Dendritic cell treated with granulocyte-macrophage colony-stimulating factor and Interleukin-4, amounts not matched to agents 40 ng/mL and 50 ng/mL, for 4 days (primary cell): ENCODE data around the gene AP2B1.

ENCODE experiments used
- H3K27ac Mint-ChIP-seq: one replicate; pipeline ENCODE4 v1.8.0; 2022; ENCODE audit warnings: mild to moderate bottlenecking, mixed read lengths
- H3K27me3 Mint-ChIP-seq: one replicate; pipeline ENCODE4 v1.8.0; 2022; ENCODE audit warnings: mild to moderate bottlenecking, mixed read lengths
- H3K36me3 Mint-ChIP-seq: one replicate; pipeline ENCODE4 v1.8.0; 2022; ENCODE audit warnings: low read depth, mixed read lengths
- H3K4me1 Mint-ChIP-seq: one replicate; pipeline ENCODE4 v1.8.0; 2022; ENCODE audit warnings: low read depth, mixed read lengths
- H3K4me3 Mint-ChIP-seq: one replicate; pipeline ENCODE4 v1.8.0; 2022; ENCODE audit warnings: mild to moderate bottlenecking, moderate library complexity, mixed read lengths
- H3K9me3 Mint-ChIP-seq: one replicate; pipeline ENCODE4 v1.8.0; 2022; ENCODE audit warnings: mixed read lengths
- intact Hi-C: fragments of 100-400 bp; cut with micrococcal nuclease; formaldehyde crosslinking; loops from one replicate; pipeline ENCODE4 v1.15.0; 2022

AP2B1 gene

DNA sequence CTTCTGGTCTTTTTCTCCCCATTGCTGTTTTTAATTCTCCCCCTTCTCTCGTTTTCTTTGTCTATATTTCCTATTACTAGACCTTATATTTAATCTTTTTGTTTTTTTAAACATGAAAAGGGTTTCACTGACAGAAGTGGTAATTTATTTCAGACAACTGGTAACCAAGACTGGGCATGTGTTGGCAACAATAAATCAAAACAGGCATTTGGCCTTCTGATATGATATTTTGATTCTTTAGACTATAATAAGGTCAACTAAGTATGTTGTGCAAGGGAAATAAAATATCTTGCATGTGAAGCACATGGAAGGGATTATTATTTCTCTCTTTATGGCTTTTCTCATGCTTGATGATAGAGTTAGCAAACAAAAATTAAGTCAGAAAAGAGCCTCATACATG lies 34.6 kb downstream of the AP2B1 start:
- Mint-ChIP-seq H3K9me3 (no peaks in the 10 kb centered on the region), H3K27ac (no peak overlapping the region), H3K4me1 (peaks cover 7% of the 10 kb centered on the region), H3K27me3 (no peaks in the 10 kb centered on the region), H3K4me3 (no peak overlapping the region), H3K36me3 (peaks cover 47% of the 10 kb centered on the region)
- intact Hi-C loops = no loop called here

DNA sequence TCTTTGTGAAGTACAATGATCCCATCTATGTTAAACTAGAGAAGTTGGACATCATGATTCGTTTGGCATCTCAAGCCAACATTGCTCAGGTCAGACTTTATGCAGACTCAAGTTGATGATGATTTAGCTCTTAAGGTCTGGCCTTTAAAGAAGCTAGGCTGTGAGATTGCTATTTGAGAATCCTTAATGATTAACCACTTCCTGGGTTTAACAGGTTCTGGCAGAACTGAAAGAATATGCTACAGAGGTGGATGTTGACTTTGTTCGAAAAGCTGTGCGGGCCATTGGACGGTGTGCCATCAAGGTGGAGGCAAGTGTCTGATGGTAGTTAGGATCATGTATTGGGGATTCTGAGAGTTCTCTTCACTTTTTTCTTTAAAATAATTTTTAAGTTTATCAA lies 40.3 kb downstream of the AP2B1 start:
- Mint-ChIP-seq H3K4me3 (no peak overlapping the region), H3K9me3 (no peaks in the 10 kb centered on the region), H3K36me3 (peaks cover 80% of the 10 kb centered on the region), H3K27me3 (no peaks in the 10 kb centered on the region), H3K4me1 (no peaks in the 10 kb centered on the region), H3K27ac (no peak overlapping the region)
- intact Hi-C loops = no loop called here

DNA sequence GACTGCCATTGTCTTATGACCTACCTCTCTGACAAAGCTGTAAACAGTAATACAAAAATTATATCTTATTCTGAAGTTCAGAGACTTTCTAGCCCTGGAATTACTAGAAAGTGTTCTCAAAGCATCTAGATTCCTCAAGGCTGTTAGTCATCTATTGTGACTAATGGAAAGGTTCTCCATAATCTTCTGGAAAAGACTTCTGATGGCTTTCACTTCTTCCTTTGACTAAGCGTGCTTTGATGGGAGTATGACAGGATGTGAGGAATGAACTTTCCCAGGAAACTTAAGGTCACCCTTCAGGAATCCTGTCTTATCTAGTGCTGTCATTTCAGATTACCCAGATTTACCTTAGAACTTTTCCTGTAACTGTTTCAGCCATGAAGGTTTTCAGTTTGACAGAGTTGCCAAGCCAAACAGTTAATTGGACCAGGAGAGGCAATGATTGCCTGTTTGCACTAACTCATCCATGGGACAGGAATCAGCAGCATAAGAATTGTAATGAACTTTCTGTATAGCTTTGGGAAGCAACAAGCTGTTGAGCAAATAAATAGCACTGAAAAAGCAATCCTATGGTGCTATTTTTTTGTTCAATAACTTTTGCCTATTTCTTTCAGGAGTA lies 43.5 kb downstream of the AP2B1 start:
- Mint-ChIP-seq H3K36me3 (peaks cover 89% of the 10 kb centered on the region), H3K9me3 (no peaks in the 10 kb centered on the region), H3K4me1 (no peaks in the 10 kb centered on the region), H3K27ac (no peak overlapping the region), H3K27me3 (no peaks in the 10 kb centered on the region), H3K4me3 (no peak overlapping the region)
- intact Hi-C loops = no loop called here

DNA sequence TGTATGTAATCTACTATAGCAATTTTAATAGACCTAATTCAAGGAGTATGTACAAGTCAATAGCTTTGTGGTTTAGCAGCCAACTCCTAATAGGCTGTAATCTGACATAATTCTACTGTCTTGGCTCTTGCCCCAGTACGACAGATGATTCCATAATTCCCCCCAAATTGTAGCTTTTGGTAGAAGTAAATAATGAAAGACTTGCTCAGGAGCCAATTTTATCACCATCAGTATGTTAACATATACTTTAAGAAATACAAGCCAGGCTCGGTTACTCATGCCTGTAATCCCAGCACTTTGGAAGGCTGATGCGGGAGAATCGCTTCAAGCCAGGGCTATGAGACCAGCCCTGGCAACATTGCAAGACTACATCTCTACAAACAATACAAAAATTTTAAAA lies 53.9 kb downstream of the AP2B1 start:
- intact Hi-C loops = no loop called here
- Mint-ChIP-seq H3K9me3 (no peaks in the 10 kb centered on the region), H3K4me3 (no peak overlapping the region), H3K4me1 (no peaks in the 10 kb centered on the region), H3K27me3 (no peaks in the 10 kb centered on the region), H3K27ac (no peak overlapping the region), H3K36me3 (peaks cover 89% of the 10 kb centered on the region)

DNA sequence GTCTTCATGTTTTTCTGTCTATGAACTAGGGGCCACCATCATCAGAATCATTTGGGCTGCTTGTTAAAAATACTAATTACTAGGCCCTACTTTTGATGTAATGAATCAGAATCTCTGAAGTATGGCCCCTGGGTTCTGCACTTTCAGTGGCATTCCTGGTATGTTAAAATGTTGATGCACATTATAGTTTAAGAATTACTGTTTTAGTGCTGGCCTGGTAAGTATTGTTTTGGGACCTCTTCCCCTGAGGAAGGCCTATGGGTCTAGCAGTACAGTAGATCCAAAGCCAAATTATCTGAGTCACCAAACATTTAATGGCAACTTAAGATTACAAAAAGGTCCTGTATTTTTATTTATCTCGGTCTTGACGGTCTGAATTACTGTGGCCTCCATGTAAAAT lies 58.8 kb downstream of the AP2B1 start:
- Mint-ChIP-seq H3K4me3 (no peak overlapping the region), H3K9me3 (no peaks in the 10 kb centered on the region), H3K27ac (no peak overlapping the region), H3K36me3 (peaks cover 72% of the 10 kb centered on the region), H3K4me1 (no peaks in the 10 kb centered on the region), H3K27me3 (no peaks in the 10 kb centered on the region)
- intact Hi-C loops = no loop called here

DNA sequence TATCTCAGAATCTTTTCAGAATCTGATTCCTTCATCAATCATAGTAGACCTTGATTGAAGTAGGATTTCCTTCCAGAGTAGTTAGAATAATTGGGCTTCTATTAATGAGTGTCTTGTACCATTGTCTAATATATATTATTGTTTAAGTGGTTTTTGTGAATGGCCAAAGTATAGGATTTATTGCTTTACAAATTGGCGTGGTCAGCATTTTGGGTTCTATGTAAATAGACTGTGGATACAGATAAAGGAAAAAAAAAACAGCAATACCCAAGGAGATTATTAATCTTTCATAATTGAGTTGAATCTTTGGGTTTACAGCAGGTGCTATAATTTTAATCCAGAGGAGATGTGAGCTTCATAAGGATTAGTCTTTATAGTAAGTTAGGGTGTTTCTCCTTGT lies 64.3 kb downstream of the AP2B1 start:
- no peak overlapping the region for H3K4me3 Mint-ChIP-seq
- H3K27me3 Mint-ChIP-seq = no peaks in the 10 kb centered on the region
- no peaks in the 10 kb centered on the region for H3K9me3 Mint-ChIP-seq
- H3K27ac Mint-ChIP-seq = no peak overlapping the region
- H3K36me3 Mint-ChIP-seq = peaks cover 70% of the 10 kb centered on the region
- intact Hi-C loops = no loop called here
- no peaks in the 10 kb centered on the region for H3K4me1 Mint-ChIP-seq

DNA sequence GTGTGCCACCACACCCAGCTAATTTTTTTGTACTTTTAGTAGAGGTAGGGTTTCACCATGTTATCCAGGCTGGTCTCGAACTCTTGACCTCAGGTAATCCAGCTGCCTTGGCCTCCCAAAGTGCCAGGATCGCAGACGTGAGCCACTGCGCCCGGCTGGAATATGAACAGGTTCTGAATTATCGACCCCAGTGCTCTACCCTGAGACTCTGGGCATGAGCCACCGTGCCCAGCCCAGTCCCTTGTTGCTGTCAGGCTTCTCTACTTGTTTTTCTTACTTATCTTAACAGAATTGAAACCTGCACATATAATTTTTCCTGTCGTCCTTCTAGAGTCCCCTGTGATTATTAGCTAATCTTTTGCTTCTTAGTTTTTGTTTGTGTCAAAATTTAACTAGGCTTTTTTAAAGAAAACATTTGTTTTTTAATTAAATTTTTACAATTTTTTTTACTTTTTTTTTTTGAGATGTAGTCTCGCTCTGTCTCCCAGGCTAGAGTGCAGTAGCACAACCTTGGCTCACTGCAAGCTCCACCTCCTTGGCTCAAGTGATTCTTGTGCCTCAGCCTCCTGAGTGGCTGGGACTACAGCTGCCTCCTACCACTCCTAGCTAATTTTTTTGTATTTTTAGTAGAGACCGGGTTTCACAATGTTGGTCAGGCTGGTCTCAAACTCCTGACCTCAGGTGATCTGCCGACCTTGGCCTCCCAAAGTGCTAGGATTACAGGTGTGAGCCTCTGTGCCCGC lies 66.7 kb downstream of the AP2B1 start:
- Mint-ChIP-seq H3K27ac (no peak overlapping the region), H3K4me1 (peaks cover 12% of the 10 kb centered on the region), H3K9me3 (no peaks in the 10 kb centered on the region), H3K4me3 (no peak overlapping the region), H3K27me3 (no peaks in the 10 kb centered on the region), H3K36me3 (peaks cover 77% of the 10 kb centered on the region)
- intact Hi-C loops = no loop called here

DNA sequence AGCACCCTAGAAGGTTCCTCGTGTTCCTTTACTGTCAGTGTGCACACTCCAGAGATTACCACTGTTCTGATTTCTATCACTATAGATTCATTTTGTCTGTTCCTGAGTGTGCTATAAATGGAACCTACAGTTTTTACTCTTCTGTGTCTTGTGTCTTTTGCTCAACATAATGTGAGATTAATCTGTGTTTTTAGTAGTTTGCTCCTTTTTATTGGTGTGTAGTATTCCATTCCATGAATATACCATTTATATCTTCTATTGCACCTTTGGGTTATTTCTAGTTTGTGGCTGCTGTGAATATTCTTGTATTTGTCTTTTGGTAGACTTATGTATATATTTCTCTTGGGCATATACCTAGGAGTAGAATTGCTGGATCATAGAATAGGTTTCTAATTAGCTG lies 68.2 kb downstream of the AP2B1 start:
- Mint-ChIP-seq H3K4me3 (no peak overlapping the region), H3K36me3 (peaks cover 89% of the 10 kb centered on the region), H3K4me1 (peaks cover 12% of the 10 kb centered on the region), H3K27me3 (no peaks in the 10 kb centered on the region), H3K9me3 (no peaks in the 10 kb centered on the region), H3K27ac (no peak overlapping the region)
- intact Hi-C loops = no loop called here

DNA sequence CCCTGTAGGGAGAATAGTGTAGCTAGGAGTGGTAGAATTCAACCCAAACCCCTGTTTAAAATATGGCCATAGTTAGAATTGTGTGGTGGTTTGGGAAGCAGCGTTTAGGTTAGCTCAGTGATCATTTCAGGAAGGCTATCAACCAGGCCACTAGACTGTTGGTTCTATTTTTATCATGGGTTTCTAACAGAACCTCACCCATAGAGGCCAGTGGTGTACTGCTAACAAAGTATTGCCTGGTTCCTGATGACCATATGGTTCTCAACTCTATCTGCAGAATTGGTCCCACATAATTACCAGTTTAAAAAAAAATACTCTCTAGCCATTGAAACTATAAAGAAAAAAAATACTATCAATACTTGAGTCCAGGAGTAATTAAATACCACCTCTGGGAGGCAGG lies 73.8 kb downstream of the AP2B1 start:
- H3K36me3 Mint-ChIP-seq = peaks cover 91% of the 10 kb centered on the region
- peaks cover 12% of the 10 kb centered on the region for H3K4me1 Mint-ChIP-seq
- no peaks in the 10 kb centered on the region for H3K9me3 Mint-ChIP-seq
- H3K27ac Mint-ChIP-seq = no peak overlapping the region
- H3K4me3 Mint-ChIP-seq = no peak overlapping the region
- no peaks in the 10 kb centered on the region for H3K27me3 Mint-ChIP-seq
- intact Hi-C loops = no loop called here

DNA sequence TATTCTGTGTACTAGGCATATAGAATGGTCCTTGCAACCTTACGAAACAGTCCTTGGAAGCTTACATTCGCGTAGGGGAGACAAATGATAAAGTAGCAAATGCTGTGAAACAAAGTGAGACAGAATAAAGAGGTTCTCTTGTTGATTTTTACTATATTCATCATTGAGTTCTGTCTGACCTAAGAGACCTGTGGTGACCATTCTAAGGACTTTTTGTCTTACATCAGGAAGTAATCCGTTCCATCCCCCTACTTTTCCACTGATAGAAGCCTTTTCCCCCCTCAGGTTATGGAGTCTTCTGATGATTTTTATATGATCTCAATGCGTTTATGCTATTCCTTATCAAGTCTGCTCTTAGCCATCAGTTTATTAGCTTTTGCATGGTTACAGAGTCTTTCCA lies 77.6 kb downstream of the AP2B1 start:
- Mint-ChIP-seq H3K9me3 (no peaks in the 10 kb centered on the region), H3K36me3 (peaks cover 88% of the 10 kb centered on the region), H3K27ac (no peak overlapping the region), H3K4me1 (no peaks in the 10 kb centered on the region), H3K4me3 (no peak overlapping the region), H3K27me3 (no peaks in the 10 kb centered on the region)
- intact Hi-C loops = no loop called here

DNA sequence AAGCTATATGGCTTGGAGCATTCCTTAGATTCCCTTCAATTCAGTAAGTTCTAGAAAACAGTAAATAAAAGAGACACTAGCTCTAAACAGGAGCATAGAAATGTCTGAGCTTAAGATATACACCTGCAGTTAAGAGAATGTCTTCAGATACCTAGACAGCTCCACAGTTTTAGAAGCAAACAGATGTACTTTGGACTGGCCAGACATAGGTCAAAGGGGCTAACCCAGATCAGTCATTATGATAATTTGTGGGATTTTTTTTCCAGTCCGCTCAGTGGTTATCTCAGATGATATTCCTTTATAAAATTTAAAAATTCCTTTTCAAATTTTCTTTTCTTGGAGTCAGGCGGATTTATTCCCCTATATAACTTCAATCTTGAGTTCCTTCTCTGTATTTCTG lies 78.5 kb downstream of the AP2B1 start:
- H3K36me3 Mint-ChIP-seq = peaks cover 88% of the 10 kb centered on the region
- no peak overlapping the region for H3K4me3 Mint-ChIP-seq
- H3K27ac Mint-ChIP-seq = no peak overlapping the region
- no peaks in the 10 kb centered on the region for H3K27me3 Mint-ChIP-seq
- no peaks in the 10 kb centered on the region for H3K9me3 Mint-ChIP-seq
- intact Hi-C loops = no loop called here
- H3K4me1 Mint-ChIP-seq = no peaks in the 10 kb centered on the region

DNA sequence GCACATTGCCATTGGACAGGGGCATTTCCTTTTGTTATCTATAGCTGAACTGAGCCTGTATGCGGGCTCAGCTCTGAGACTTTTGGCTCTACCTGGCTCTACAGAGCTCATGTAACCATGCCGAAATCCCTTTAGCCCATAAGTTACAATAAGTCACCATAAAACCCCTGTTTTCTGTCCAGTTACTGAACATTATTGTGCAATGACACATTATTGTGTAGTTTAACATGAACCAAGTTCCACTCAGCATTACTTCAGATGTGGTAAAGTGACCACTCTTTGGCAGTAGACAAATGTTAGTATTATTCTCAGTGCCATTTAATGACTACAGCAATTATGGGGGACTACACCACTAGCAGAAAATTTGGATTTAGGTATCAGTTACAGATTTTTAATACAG lies 78.9 kb downstream of the AP2B1 start:
- Mint-ChIP-seq H3K9me3 (no peaks in the 10 kb centered on the region), H3K27me3 (no peaks in the 10 kb centered on the region), H3K4me1 (no peaks in the 10 kb centered on the region), H3K36me3 (peaks cover 87% of the 10 kb centered on the region), H3K27ac (no peak overlapping the region), H3K4me3 (no peak overlapping the region)
- intact Hi-C loops = no loop called here

DNA sequence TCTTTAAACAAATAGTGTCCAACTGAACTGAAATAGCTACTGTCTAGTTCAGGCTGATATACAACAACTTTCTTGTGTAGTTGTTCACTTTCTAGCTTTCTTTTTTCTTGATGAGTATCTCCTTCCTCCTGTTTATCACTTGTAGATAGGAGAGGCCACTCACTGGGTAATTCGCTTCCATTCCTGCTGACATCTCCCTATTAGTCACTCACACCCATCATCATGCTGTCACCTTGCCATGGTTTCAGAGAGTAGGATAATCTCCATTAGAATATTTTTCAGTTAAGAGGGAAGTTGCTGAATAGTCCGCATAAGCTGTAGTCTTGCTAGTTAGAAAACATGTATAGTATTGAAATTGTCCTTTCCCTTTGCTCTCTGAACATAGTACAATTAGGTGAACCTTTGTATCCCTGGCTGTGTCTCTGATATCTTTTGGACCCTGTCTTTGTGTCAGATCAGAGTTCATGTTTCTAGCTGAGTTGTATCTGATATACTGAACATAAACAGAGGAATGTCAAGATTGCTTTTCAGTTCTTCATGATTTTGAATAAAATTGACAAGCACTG lies 79.9 kb downstream of the AP2B1 start:
- no peak overlapping the region for H3K4me3 Mint-ChIP-seq
- no peaks in the 10 kb centered on the region for H3K27me3 Mint-ChIP-seq
- no peak overlapping the region for H3K27ac Mint-ChIP-seq
- no peaks in the 10 kb centered on the region for H3K4me1 Mint-ChIP-seq
- H3K9me3 Mint-ChIP-seq = no peaks in the 10 kb centered on the region
- intact Hi-C loops = no loop called here
- peaks cover 85% of the 10 kb centered on the region for H3K36me3 Mint-ChIP-seq

DNA sequence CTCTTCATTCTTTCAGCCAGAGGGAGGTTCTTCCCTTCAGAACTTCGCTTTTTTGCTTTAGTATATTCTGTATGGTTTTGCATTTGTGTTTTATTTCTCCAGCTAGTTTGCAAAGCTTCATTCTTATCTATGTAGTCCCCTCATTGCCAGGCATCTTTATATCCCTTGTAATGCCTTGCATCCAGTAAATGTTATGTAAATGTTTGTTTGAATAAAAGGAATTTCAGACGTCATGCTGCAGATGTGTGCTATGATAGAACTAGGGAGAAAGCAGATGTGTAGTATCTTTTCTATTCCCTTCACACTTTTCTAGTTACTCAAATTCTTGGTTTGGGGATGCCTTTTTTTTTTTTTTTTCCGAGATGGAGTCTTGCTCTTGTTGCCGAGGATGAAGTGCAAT lies 81.7 kb downstream of the AP2B1 start:
- H3K4me1 Mint-ChIP-seq = no peaks in the 10 kb centered on the region
- H3K4me3 Mint-ChIP-seq = no peak overlapping the region
- no peaks in the 10 kb centered on the region for H3K27me3 Mint-ChIP-seq

DNA sequence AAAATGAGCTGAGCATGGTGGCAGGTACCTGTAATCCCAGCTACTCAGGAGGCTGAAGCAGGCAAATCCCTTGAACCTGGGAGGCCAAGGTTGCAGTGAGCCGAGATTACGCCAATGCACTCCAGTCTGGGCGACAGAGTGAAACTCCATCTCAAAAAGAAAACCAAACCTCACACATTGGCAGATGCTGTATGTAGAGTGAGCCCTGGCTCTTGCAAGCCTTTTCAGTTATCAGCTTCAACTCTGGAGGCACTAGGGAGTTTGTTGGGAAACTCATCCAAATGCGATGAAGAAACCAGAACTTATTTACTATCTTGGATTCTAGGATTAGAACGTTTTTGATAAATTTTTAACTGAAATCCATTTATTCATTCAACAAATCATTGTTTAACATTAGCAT lies 87.4 kb downstream of the AP2B1 start:
- no peaks in the 10 kb centered on the region for H3K27me3 Mint-ChIP-seq
- no peaks in the 10 kb centered on the region for H3K9me3 Mint-ChIP-seq
- H3K27ac Mint-ChIP-seq = no peak overlapping the region
- peaks cover 52% of the 10 kb centered on the region for H3K36me3 Mint-ChIP-seq
- peaks cover 31% of the 10 kb centered on the region for H3K4me1 Mint-ChIP-seq
- no peak overlapping the region for H3K4me3 Mint-ChIP-seq
- intact Hi-C loops = no loop called here

More for the DNA sequence above, 81.7 kb downstream of the AP2B1 start:
- Mint-ChIP-seq H3K36me3 (peaks cover 80% of the 10 kb centered on the region), H3K9me3 (no peaks in the 10 kb centered on the region), H3K27ac (no peak overlapping the region)
- intact Hi-C loops = no loop called here
